Choroid plexus epithelial cell (primary cell): ENCODE measurements around the gene NOP10.
A peak's percentile ranks its signal among the peaks of the same experiment; 100 is the strongest.

Experiments
- DNase-seq: peaks from one replicate; pipeline ENCODE4 v3.0.0-alpha.2; 2010; ENCODE audit warnings: low read depth
- H3K4me3 ChIP-seq: 2 replicates; pipeline ENCODE4 v1.5.1; 2011; ENCODE audit warnings: low read depth, mild to moderate bottlenecking, control low read depth, low read length, moderate library complexity
- TF ChIP-seq, protein P1 (sequence below): conservative IDR thresholded peaks from 2 replicates; pipeline ENCODE4 v1.5.1; 2011; ENCODE audit warnings: low read depth, mild to moderate bottlenecking, control low read depth, inconsistent platforms, low read length, moderate library complexity

Gene NOP10

DNA sequence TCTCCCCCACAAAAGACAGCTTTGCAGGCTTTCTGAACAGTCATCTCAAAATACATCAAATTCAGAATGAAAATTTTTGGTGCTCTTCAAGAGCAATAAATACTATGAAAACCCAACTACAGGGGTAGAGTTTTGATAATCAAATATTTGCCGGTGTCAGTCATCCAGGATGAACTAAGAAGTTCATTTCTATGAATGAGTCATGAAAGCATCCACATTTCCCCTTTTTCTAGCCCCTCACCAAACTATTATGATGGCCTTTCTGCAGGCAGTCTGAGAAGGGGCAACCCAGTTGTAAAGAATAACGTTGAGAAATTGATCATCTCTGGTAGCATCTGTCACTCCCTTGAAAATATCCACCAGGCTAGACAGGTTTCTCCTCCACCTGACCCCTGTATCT lies 27.2 kb upstream of the NOP10 start:
- no peak overlapping the region for H3K4me3 ChIP-seq
- no peak for DNase-seq
- TF ChIP-seq, protein P1, sequence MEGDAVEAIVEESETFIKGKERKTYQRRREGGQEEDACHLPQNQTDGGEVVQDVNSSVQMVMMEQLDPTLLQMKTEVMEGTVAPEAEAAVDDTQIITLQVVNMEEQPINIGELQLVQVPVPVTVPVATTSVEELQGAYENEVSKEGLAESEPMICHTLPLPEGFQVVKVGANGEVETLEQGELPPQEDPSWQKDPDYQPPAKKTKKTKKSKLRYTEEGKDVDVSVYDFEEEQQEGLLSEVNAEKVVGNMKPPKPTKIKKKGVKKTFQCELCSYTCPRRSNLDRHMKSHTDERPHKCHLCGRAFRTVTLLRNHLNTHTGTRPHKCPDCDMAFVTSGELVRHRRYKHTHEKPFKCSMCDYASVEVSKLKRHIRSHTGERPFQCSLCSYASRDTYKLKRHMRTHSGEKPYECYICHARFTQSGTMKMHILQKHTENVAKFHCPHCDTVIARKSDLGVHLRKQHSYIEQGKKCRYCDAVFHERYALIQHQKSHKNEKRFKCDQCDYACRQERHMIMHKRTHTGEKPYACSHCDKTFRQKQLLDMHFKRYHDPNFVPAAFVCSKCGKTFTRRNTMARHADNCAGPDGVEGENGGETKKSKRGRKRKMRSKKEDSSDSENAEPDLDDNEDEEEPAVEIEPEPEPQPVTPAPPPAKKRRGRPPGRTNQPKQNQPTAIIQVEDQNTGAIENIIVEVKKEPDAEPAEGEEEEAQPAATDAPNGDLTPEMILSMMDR: no peak

DNA sequence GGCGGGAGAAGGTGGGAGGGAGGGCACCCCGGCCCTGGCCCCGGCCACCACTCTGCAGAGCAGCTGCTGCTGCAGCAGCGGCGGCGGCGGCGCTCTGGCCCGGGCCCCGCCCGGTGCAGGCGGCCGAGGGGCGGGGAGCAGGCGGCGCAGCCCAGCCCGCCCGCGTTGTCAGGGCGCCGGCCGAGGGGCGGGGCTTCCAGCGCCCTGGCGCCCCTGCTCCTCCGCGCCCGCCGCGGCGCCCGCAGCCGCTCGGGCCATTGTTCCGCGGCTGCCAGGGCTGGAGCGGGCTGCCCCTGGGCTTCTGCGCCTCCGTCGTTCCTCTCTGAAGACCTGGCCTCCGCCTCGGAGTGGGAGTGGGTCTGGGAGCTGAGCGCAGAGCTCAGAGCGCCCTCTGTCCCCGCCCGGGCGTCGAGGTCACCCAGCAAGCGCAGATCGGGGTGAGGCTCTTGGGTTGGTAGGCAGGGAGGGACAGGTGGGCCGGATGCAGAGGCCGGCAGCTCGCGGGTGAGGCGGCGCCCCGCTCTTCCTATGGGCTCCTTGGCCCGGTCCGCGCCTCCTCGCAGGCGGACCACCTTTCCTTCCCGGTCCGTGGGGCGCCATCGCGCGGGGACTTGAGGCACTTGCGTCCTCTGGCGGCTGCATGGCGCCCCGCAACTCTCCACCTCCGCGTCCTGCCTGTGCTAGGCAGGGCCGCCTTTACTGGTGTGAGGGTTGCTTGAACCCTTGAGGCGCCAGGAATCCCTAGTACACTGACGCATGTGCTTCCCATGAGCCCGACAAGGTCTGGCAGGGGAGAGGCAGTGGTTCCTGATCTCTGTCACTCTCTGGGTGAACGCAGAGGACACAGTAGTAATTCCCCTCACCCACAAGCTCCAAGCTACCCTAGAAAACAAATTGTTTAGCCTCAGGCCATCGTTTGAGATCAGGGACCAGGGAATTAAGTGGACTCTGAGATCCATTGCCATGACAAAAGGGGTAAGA lies 24.5 kb upstream of the NOP10 start, which contains the start of gene LPCAT4:
TSS of gene LPCAT4 (minus strand) at position 96 of the 981 bp plus-strand sequence. CDS start 96 bp downstream, outside the sequence.
- H3K4me3 ChIP-seq: peak within 1 kb of the TSS; percentile 93
- TF ChIP-seq, protein P1: peak; percentile 82
- peak; percentile 91 for DNase-seq

DNA sequence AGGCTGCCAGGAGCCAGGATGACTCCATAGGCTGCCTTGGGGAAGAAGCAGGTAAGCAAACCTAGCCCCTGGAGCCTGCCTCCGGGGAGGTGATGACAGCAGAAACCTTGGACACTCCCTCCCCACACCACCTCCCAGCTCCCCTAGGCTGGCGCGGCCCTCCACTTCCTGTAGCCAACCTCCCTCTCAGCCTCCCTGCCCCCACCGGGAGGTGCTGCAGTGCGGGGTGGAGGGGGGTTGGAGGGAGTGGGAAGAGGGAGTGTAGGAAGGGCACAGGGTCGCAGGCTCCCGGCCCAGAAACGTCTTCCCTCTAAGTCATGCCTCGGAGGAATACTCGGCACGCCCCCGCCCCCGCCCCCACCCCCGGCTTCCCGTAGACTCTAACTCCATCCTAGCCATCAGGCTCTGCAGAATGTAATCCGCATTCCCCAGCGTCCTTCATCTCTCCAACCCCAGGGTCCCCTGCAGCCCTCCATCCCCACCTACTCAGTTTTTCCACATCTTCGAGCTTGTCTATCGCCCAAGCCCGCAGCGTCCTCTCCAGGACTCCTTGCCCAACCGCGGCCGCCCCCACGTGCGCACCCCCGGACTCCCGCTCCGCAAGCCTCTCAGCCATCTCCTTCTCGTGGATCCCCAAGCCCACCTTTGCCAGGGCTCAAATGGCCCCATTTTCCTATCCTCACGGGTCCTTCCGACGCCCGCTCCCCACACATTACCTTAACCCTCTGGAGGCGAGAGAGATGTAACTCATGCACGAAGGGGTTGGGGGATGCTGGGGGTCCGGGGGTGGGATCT lies 23.5 kb upstream of the NOP10 start:
- TF ChIP-seq, protein P1: no peak
- H3K4me3 ChIP-seq: peak overlapping the region; percentile 93
- peak; percentile 26 for DNase-seq

DNA sequence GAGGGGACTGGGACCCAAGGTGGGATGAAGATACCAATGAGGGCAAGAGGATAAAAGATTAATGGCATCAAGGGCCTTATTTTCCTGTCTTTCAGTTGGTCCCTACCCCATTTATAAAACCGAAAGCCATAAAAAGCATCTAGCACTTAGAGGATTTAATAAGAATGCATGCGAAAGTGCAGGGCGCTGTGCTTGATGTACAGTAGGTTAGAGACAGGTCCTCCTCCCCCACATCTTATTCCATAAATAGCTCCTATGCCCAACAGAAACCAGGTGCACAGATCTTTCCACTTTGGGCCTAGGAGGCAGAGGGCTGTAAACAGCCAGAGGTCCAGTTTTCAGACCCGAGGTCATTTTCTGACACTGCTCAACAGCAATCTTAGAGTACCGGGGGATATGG lies 22.9 kb upstream of the NOP10 start:
- TF ChIP-seq, protein P1: no peak
- H3K4me3 ChIP-seq: peak overlapping the region; percentile 93
- DNase-seq: no peak

DNA sequence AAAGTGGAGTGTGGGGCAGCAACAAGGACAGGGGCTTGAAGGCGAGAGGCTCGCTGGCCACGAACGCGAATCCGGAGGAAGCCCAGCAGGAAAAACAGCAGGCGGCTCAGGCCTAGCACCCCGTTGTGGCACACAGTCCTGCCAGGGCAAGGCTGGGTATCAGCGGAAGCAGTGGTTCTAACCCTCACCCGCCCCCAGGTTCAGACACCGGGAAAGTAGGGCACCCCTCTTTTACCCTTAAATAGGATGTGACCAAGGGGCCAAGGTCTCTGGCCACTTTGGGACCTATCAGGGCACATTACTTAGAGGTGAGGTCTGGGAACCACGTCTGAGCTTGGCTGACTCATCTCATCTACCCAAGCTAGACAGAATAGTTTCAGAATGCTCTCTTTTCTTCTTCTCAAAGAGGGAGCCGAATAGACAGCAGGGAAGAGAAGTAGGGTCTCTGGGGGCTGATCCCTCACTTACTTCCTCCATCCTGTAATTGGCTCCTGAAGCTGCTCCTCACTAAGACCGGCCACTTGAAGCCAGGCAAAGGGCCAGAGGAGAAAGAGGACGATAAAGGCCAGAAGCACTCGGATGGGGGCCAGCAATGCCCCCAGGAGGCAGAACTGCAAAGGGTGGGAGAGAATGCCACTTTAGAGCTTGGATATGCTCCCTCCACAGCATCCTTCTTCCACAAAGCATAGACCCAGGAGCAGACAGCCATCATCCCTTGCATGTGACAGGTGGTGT lies 22.3 kb upstream of the NOP10 start:
- H3K4me3 ChIP-seq: no peak overlapping the region
- TF ChIP-seq, protein P1: no peak
- DNase-seq: no peak

DNA sequence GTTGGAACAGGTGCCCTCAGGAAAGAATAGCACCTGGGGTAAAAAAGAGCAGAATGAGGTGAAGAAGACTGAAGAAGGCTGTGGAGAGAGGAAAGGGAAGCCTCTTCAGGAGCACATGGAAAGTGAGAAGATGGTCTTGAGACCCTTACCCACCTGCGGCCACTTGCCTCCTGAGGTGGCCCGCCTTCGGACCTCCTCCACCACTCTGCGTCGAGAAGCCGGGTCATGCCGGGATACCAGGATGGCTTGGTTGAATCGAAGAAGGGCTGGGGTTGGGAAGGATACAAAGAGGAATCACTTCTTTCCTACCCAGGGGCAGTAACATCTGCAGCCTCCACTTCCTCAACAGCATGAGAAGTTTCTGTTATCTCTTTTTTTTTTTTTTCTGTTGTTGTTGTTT lies 21.1 kb upstream of the NOP10 start:
- TF ChIP-seq, protein P1: no peak
- no peak for DNase-seq
- H3K4me3 ChIP-seq: no peak overlapping the region
